MCF 10A (cell line): Measurements from ENCODE around the gene MPP1. TPM values are rescaled to one million over a fixed set of nuclear protein-coding genes. Genes with fewer than 3 reads are reported as not detected.

Source experiments
- BruUV-seq: library from RNA; stranded (reverse); fragments of 400-500 nt; replicated peaks from 2 replicates; lab custom pipeline; 2021; lab: Mats Ljungman, UMichigan
- CTCF ChIA-PET: fragments of 300-600 bp; sonication (Branson Sonifier 250); formaldehyde crosslinking; extraction: SDS; loops from one replicate; lab custom pipeline; 2021; ENCODE audit warnings: antibody characterized with exemption, inconsistent platforms; lab: Yijun Ruan, JAX
- POLR2A ChIA-PET: fragments of 300-600, 350-650 bp; sonication (Branson Sonifier 250); formaldehyde crosslinking; extraction: SDS; loops from one replicate; lab custom pipeline; 2020; ENCODE audit warnings: antibody characterized with exemption, inconsistent platforms; lab: Yijun Ruan, JAX
- DNase-seq: peaks from one replicate; pipeline ENCODE4 v3.0.0-alpha.2; 2018; ENCODE audit not compliant: unreplicated experiment
- H3K27ac Mint-ChIP-seq: one replicate; pipeline ENCODE4 v1.8.0; 2022; ENCODE audit warnings: mild to moderate bottlenecking, low read depth, mixed read lengths; ENCODE audit not compliant: unreplicated experiment
- H3K27me3 Mint-ChIP-seq: one replicate; pipeline ENCODE4 v1.8.0; 2022; ENCODE audit warnings: mixed read lengths; ENCODE audit not compliant: insufficient read depth, unreplicated experiment
- H3K36me3 Mint-ChIP-seq: one replicate; pipeline ENCODE4 v1.8.0; 2022; ENCODE audit warnings: mild to moderate bottlenecking, moderate library complexity, mixed read lengths; ENCODE audit not compliant: insufficient read depth, unreplicated experiment
- H3K4me1 Mint-ChIP-seq: one replicate; pipeline ENCODE4 v1.8.0; 2022; ENCODE audit warnings: mixed read lengths; ENCODE audit not compliant: insufficient read depth, unreplicated experiment
- H3K4me3 Mint-ChIP-seq: one replicate; pipeline ENCODE4 v1.8.0; 2022; ENCODE audit warnings: mild to moderate bottlenecking, moderate library complexity, mixed read lengths; ENCODE audit not compliant: unreplicated experiment
- H3K9me3 Mint-ChIP-seq: one replicate; pipeline ENCODE4 v1.8.0; 2022; ENCODE audit warnings: mixed read lengths; ENCODE audit not compliant: unreplicated experiment
- CTCF ChIP-seq: fragments of 200-600 bp; IDR thresholded peaks from one replicate; pipeline ENCODE4 v1.8.0; 2022; ENCODE audit warnings: antibody characterized with exemption, mild to moderate bottlenecking; ENCODE audit not compliant: unreplicated experiment
- intact Hi-C: fragments of 100-400 bp; cut with micrococcal nuclease; formaldehyde crosslinking; loops from 2 replicates; pipeline ENCODE4 v1.14.1; 2022
- total RNA-seq: library from RNA; stranded (reverse); gene quantifications from 2 replicates; pipeline ENCODE4 v1.2.3, GENCODE V29; 2022

The MPP1 gene
- total RNA-seq, 1 experiment from 2014 or later: 11.8 TPM

- no TSS peak for BruUV-seq
- ChIA-PET POLR2A (interaction anchor here (3.7 kb wide), 1 partner anchor 44 kb away, joined by 45 read pairs; the partner anchor contains the start of gene DKC1), CTCF (interaction anchor here (0.6 kb wide), 1 partner anchor 57 kb away, joined by 3 read pairs; no protein-coding TSS in a partner anchor)
- Mint-ChIP-seq H3K27me3 (peaks cover 5% of the 10 kb centered on the region), H3K4me3 (no peak overlapping the region), H3K36me3 (no peaks in the 10 kb centered on the region), H3K27ac (no peak overlapping the region), H3K4me1 (peaks cover 6% of the 10 kb centered on the region), H3K9me3 (peaks cover 10% of the 10 kb centered on the region)
- intact Hi-C loops: no loop called here
- TF ChIP-seq CTCF: no peak
- DNase-seq: no peak
Observed at GRCh38 chrX:154806837-154807501, 1.7 kb upstream of the MPP1 start.

- H3K4me1 Mint-ChIP-seq: peaks cover 6% of the 10 kb centered on the region
- peak; percentile 55 for DNase-seq
- BruUV-seq: no TSS peak
- H3K27ac Mint-ChIP-seq: peak overlapping the region; percentile 85
- H3K36me3 Mint-ChIP-seq: no peaks in the 10 kb centered on the region
- intact Hi-C loops: loop anchor here (2.0 kb wide), 1 partner anchor 43 kb away; the partner anchor contains the start of gene DKC1
- POLR2A ChIA-PET: interaction anchor here (0.7 to 3.7 kb wide), 9 partner anchors 9 to 110 kb away, joined by 3 to 45 read pairs (median 4); partner anchors contain the start of gene DKC1
- H3K9me3 Mint-ChIP-seq: peaks cover 10% of the 10 kb centered on the region
- peak overlapping the region; percentile 80 for H3K4me3 Mint-ChIP-seq
- CTCF ChIA-PET: interaction anchor here (0.6 to 1.4 kb wide), 3 partner anchors 17 to 41 kb away, joined by 3 to 5 read pairs (median 4); no protein-coding TSS in a partner anchor
- no peaks in the 10 kb centered on the region for H3K27me3 Mint-ChIP-seq
- TF ChIP-seq CTCF: no peak
Observed at GRCh38 chrX:154805696-154806091, 409 bp upstream of the MPP1 start.

- Mint-ChIP-seq H3K4me3 (peak overlapping the region; percentile 80), H3K27ac (no peak overlapping the region), H3K9me3 (peaks cover 10% of the 10 kb centered on the region), H3K27me3 (no peaks in the 10 kb centered on the region), H3K36me3 (no peaks in the 10 kb centered on the region), H3K4me1 (peaks cover 15% of the 10 kb centered on the region)
- BruUV-seq: no TSS peak
- ChIA-PET POLR2A (interaction anchor here (0.6 to 3.7 kb wide), 6 partner anchors 17 to 42 kb away, joined by 3 to 45 read pairs (median 4); partner anchors contain the start of gene DKC1), CTCF (interaction anchor here (0.6 to 1.4 kb wide), 5 partner anchors 33 to 200 kb away, joined by 3 to 5 read pairs (median 3); no protein-coding TSS in a partner anchor)
- no peak for DNase-seq
- intact Hi-C loops: loop anchor here (2.0 kb wide), 1 partner anchor 42 kb away; the partner anchor contains the start of gene DKC1
- no peak for TF ChIP-seq CTCF
Observed at GRCh38 chrX:154804261-154804956, 876 bp downstream of the MPP1 start.

- no peak for TF ChIP-seq CTCF
- ChIA-PET POLR2A (interaction anchor here (0.6 to 1.0 kb wide), 2 partner anchors 40 to 468 kb away, joined by 3 to 5 read pairs; no protein-coding TSS in a partner anchor), CTCF (interaction anchor here (0.6 kb wide), 1 partner anchor 33 kb away, joined by 5 read pairs; no protein-coding TSS in a partner anchor)
- H3K9me3 Mint-ChIP-seq: peaks cover 10% of the 10 kb centered on the region
- no peaks in the 10 kb centered on the region for H3K27me3 Mint-ChIP-seq
- no TSS peak for BruUV-seq
- peaks cover 24% of the 10 kb centered on the region for H3K4me1 Mint-ChIP-seq
- H3K27ac Mint-ChIP-seq: no peak overlapping the region
- no peak overlapping the region for H3K4me3 Mint-ChIP-seq
- no peak for DNase-seq
- intact Hi-C loops: no loop called here
- H3K36me3 Mint-ChIP-seq: no peaks in the 10 kb centered on the region
Observed at GRCh38 chrX:154802947-154803346, 2.3 kb downstream of the MPP1 start.
